OCI-LY7 (cell line): ENCODE measurements around the gene BICD1. TPM values are rescaled to one million over a fixed set of nuclear protein-coding genes. Genes with fewer than 3 reads are reported as not detected.

Experiments used
- BruUV-seq: library from RNA; stranded (reverse); fragments of 400-500 nt; replicated peaks from 2 replicates; lab custom pipeline; 2021; lab: Mats Ljungman, UMichigan
- CTCF ChIA-PET: fragments of 300-600 bp; sonication (Branson Sonifier 250); formaldehyde crosslinking; loops from one replicate; lab custom pipeline; 2022; ENCODE audit warnings: antibody characterized with exemption; ENCODE audit not compliant: unreplicated experiment; lab: Charles Lee
- POLR2A ChIA-PET: fragments of 300-600 bp; sonication (Branson Sonifier 250); formaldehyde crosslinking; loops from one replicate; lab custom pipeline; 2022; ENCODE audit warnings: antibody characterized with exemption; lab: Charles Lee
- DNase-seq: peaks from one replicate; pipeline ENCODE4 v3.0.0-alpha.2; 2015; ENCODE audit warnings: low spot score
- H2AFZ ChIP-seq: fragments of 200-600 bp; sonication (generic), shearing (Covaris generic); 2 replicates; pipeline ENCODE4 v1.6.1; 2014; ENCODE audit warnings: mild to moderate bottlenecking, antibody characterized with exemption, low read length, moderate library complexity
- H3K27ac ChIP-seq: fragments of 200-600 bp; sonication (generic); 2 replicates; pipeline ENCODE4 v1.5.1; 2014; ENCODE audit warnings: mixed run types, low read depth, mild to moderate bottlenecking, moderate library complexity, low read length, inconsistent platforms; ENCODE audit not compliant: poor library complexity, severe bottlenecking
- H3K36me3 ChIP-seq: fragments of 200-600 bp; sonication (generic); 2 replicates; pipeline ENCODE4 v1.6.1; 2014; ENCODE audit warnings: mild to moderate bottlenecking, antibody characterized with exemption, low read length, moderate library complexity, mixed read lengths; ENCODE audit not compliant: insufficient read depth
- H3K4me1 ChIP-seq: fragments of 200-600 bp; sonication (generic); 2 replicates; pipeline ENCODE4 v1.5.1; 2014; ENCODE audit warnings: mild to moderate bottlenecking, low read length; ENCODE audit not compliant: insufficient read depth, poor library complexity, severe bottlenecking
- H3K4me2 ChIP-seq: fragments of 200-600 bp; sonication (generic); 2 replicates; pipeline ENCODE4 v1.6.1; 2014; ENCODE audit warnings: mild to moderate bottlenecking, low read length
- H3K4me3 ChIP-seq: fragments of 200-600 bp; sonication (generic); 2 replicates; pipeline ENCODE4 v1.5.1; 2014; ENCODE audit warnings: mild to moderate bottlenecking, low read depth, low read length; ENCODE audit not compliant: poor library complexity, severe bottlenecking
- H3K79me2 ChIP-seq: fragments of 200-600 bp; sonication (generic); 2 replicates; pipeline ENCODE4 v1.6.1; 2016; ENCODE audit warnings: low read depth, mild to moderate bottlenecking, low read length, moderate library complexity, mixed read lengths; ENCODE audit not compliant: insufficient read depth
- H3K9me2 ChIP-seq: fragments of 200-600 bp; sonication (generic); 2 replicates; pipeline ENCODE4 v1.6.1; 2016; ENCODE audit warnings: mild to moderate bottlenecking, low read length, mixed read lengths; ENCODE audit not compliant: insufficient read depth
- H3K9me3 ChIP-seq: fragments of 200-600 bp; sonication (generic); 2 replicates; pipeline ENCODE4 v1.6.1; 2014; ENCODE audit warnings: mild to moderate bottlenecking, mixed run types, low read length, mixed read lengths
- H4K20me1 ChIP-seq: fragments of 200-600 bp; sonication (generic); 2 replicates; pipeline ENCODE4 v1.6.1; 2014; ENCODE audit warnings: mild to moderate bottlenecking, antibody characterized with exemption, low read length, moderate library complexity, mixed read lengths; ENCODE audit not compliant: insufficient read depth
- CTCF ChIP-seq: fragments of 200-600 bp; sonication (generic); conservative IDR thresholded peaks from 2 replicates; pipeline ENCODE4 v1.5.1; 2014; ENCODE audit warnings: mild to moderate bottlenecking, antibody characterized with exemption, low read length, moderate library complexity, mixed read lengths
- EZH2phosphoT487 ChIP-seq: fragments of 200-600 bp; sonication (generic); IDR thresholded peaks from 2 replicates; pipeline ENCODE4 v1.6.1; 2018; ENCODE audit warnings: low read depth, borderline replicate concordance, mild to moderate bottlenecking, mixed run types, antibody characterized with exemption, low read length, moderate library complexity, mixed read lengths
- intact Hi-C: fragments of 100-400 bp; cut with micrococcal nuclease; formaldehyde crosslinking; loops from one replicate; pipeline ENCODE4 v1.10.0; 2022; ENCODE audit not compliant: unreplicated experiment
- total RNA-seq, 2 experiments: library from RNA; depleted of rRNA in 1 of 2; stranded (reverse); fragments of >200 nt in 1 of 2; shearing (Covaris generic) in 1 of 2; gene quantifications; 2 replicates each; pipeline ENCODE4 v1.2.3, GENCODE V29; 2014 to 2022

BICD1 gene
- total RNA-seq, 2 experiments from 2014 or later, result 42.9 to 88.2 TPM

GRCh38 chr12:32277774-32278173, 171.1 kb downstream of the BICD1 start:
- H3K4me2 ChIP-seq, result no peak overlapping the region
- H3K79me2 ChIP-seq, result peaks cover 12% of the 10 kb centered on the region; the same call in 1 of the 2 replicates
- no peak overlapping the region for H2AFZ ChIP-seq
- TF ChIP-seq EZH2phosphoT487 (no peak), CTCF (no peak)
- no peaks in the 10 kb centered on the region for H4K20me1 ChIP-seq
- peaks cover 24% of the 10 kb centered on the region for H3K4me1 ChIP-seq
- no peaks in the 10 kb centered on the region for H3K9me2 ChIP-seq
- H3K27ac ChIP-seq, result no peak overlapping the region
- CTCF ChIA-PET, result interaction anchor here (0.9 kb wide), 1 partner anchor 16 kb away, joined by 3 read pairs; no protein-coding TSS in a partner anchor
- no peak for DNase-seq
- BruUV-seq, result no TSS peak
- H3K4me3 ChIP-seq, result no peak overlapping the region
- POLR2A ChIA-PET, result interaction anchor here (1.0 to 1.5 kb wide), 5 partner anchors 8 to 651 kb away, joined by 3 to 6 read pairs (median 4); no protein-coding TSS in a partner anchor
- peaks cover 16% of the 10 kb centered on the region for H3K36me3 ChIP-seq
- intact Hi-C loops, result loop anchor here (10.0 kb wide), 1 partner anchor 953 kb away; the partner anchor contains the start of gene SINHCAF
- no peaks in the 10 kb centered on the region for H3K9me3 ChIP-seq

DNA sequence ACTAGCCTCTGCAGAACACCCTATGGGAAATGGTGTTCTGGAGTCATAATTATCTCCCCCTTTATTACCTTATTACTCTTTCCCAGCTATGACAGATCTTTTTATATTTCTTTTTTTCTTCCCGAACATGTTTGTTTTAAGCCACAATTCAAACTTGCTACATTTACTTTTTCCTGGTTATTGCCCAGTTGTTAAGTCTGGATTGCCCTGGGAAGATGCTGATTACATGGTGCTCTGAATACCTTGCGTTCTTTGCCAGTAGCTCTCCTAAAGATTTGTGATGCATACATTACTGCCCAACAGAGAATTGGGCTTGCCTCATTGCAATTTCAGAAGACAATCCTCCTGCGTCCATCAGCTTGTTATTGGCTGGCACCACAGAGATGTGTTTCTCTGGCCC, 174.5 kb downstream of the BICD1 start:
- no peak overlapping the region for H3K4me2 ChIP-seq
- H3K4me1 ChIP-seq, result peaks cover 18% of the 10 kb centered on the region
- H3K4me3 ChIP-seq, result no peak overlapping the region
- H4K20me1 ChIP-seq, result no peaks in the 10 kb centered on the region
- DNase-seq, result no peak
- TF ChIP-seq EZH2phosphoT487, result no peak
- TF ChIP-seq CTCF, result no peak
- POLR2A ChIA-PET, result interaction anchor here (0.8 to 1.2 kb wide), 3 partner anchors 9 to 13 kb away, joined by 3 to 4 read pairs (median 3); no protein-coding TSS in a partner anchor
- peaks cover 14% of the 10 kb centered on the region for H3K36me3 ChIP-seq
- H3K27ac ChIP-seq, result no peak overlapping the region
- intact Hi-C loops, result no loop called here
- H3K9me3 ChIP-seq, result no peaks in the 10 kb centered on the region
- no peak overlapping the region for H2AFZ ChIP-seq
- CTCF ChIA-PET, result no interaction called here
- peaks cover 6% of the 10 kb centered on the region; the same call in 1 of the 2 replicates for H3K79me2 ChIP-seq
- H3K9me2 ChIP-seq, result no peaks in the 10 kb centered on the region
- no TSS peak for BruUV-seq

GRCh38 chr12:32284561-32284960, 177.9 kb downstream of the BICD1 start:
- H3K4me2 ChIP-seq, result no peak overlapping the region

More at GRCh38 chr12:32284561-32284960, 177.9 kb downstream of the BICD1 start:
- Histone ChIP-seq H3K79me2 (peaks cover 10% of the 10 kb centered on the region; the same call in 1 of the 2 replicates), H2AFZ (no peak overlapping the region), H4K20me1 (no peaks in the 10 kb centered on the region), H3K36me3 (peaks cover 21% of the 10 kb centered on the region), H3K4me3 (no peak overlapping the region), H3K27ac (no peak overlapping the region), H3K4me1 (peaks cover 18% of the 10 kb centered on the region), H3K9me2 (no peaks in the 10 kb centered on the region), H3K9me3 (peaks cover 5% of the 10 kb centered on the region)
- ChIA-PET POLR2A (interaction anchor here (1.0 kb wide), 1 partner anchor 8 kb away, joined by 3 read pairs; no protein-coding TSS in a partner anchor), CTCF (no interaction called here)
- no TSS peak for BruUV-seq
- DNase-seq, result no peak
- TF ChIP-seq CTCF, result no peak
- TF ChIP-seq EZH2phosphoT487, result no peak
- intact Hi-C loops, result no loop called here
